GM12891 (cell line): Measurements from ENCODE around the gene COLEC12.
"Not testable (repeated sequence)": the region's sequence is repeated elsewhere in the genome, so short reads cannot be mapped to it uniquely, and the experiment has no call there.

Experiments used
- POLR2A ChIP-seq: IDR thresholded peaks from 2 replicates; pipeline ENCODE4 v1.6.1; 2011; ENCODE audit warnings: low read depth, low read length, control low read depth
- POLR2AphosphoS5 ChIP-seq: IDR thresholded peaks from 2 replicates; pipeline ENCODE4 v1.6.1; 2011; ENCODE audit warnings: low read depth, low read length, control low read depth
- POU2F2 ChIP-seq: IDR thresholded peaks from 2 replicates; pipeline ENCODE4 v1.6.1; 2011; ENCODE audit warnings: low read depth, mild to moderate bottlenecking, control low read depth, low read length, moderate library complexity
- TAF1 ChIP-seq: IDR thresholded peaks from 2 replicates; pipeline ENCODE4 v1.6.1; 2011; ENCODE audit warnings: low read depth, low read length, control low read depth

DNA sequence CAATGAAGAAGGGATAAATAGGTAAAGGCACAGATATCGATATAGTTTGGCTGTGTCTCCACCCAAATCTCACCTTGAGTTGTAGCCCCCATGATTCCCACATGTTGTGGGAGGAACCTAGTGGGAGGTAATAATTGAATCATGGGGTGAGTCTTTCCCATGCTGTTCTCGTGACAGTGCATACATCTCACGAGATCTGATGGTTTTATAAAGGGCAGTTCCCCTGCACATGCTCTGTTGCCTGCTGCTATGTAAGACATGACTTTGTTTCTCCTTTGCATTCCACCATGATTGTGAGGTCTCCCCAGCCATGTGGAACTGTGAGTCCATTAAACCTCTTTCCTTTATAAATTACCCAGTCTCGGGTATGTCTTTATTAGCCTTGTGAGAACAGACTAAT lies 192.4 kb downstream of the COLEC12 start:
- not testable (repeated sequence) for TF ChIP-seq TAF1, POLR2A, POLR2AphosphoS5, POU2F2
